AG10803 (cell line): ENCODE results near the gene ATP6V0A1.

Source experiments
- DNase-seq: peaks from one replicate; pipeline ENCODE4 v3.0.0; 2010; ENCODE audit warnings: low read depth
- H3K4me3 ChIP-seq: 2 replicates; pipeline ENCODE4 v1.5.1; 2011; ENCODE audit warnings: mild to moderate bottlenecking, low read length, control low read depth
- TF ChIP-seq, protein P1 (sequence below): conservative IDR thresholded peaks from 2 replicates; pipeline ENCODE4 v1.5.1; 2011; ENCODE audit warnings: mild to moderate bottlenecking, low read length, control low read depth, inconsistent platforms

The ATP6V0A1 gene

DNA sequence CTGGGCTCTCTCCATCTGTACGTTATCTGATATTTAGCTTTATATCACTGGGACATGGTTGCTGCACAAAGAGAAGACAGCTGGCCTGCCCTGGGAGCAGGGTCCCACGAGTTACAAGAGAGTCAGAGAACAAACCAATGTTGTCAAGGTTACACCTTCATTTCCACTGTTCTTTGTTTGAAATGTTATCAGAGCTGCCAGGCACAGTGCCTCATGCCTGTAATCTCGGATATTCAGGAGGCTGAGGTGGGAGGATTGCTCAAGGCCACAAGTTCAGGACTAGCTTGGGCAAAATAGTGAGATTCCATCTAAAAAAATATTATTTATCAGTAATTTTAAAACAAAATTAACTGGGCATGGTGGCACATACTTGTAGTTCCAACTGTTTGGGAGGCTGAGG, 34.6 kb downstream of the ATP6V0A1 start:
- TF ChIP-seq, protein P1, sequence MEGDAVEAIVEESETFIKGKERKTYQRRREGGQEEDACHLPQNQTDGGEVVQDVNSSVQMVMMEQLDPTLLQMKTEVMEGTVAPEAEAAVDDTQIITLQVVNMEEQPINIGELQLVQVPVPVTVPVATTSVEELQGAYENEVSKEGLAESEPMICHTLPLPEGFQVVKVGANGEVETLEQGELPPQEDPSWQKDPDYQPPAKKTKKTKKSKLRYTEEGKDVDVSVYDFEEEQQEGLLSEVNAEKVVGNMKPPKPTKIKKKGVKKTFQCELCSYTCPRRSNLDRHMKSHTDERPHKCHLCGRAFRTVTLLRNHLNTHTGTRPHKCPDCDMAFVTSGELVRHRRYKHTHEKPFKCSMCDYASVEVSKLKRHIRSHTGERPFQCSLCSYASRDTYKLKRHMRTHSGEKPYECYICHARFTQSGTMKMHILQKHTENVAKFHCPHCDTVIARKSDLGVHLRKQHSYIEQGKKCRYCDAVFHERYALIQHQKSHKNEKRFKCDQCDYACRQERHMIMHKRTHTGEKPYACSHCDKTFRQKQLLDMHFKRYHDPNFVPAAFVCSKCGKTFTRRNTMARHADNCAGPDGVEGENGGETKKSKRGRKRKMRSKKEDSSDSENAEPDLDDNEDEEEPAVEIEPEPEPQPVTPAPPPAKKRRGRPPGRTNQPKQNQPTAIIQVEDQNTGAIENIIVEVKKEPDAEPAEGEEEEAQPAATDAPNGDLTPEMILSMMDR = no peak
- no peak for DNase-seq
- no peak overlapping the region for H3K4me3 ChIP-seq

DNA sequence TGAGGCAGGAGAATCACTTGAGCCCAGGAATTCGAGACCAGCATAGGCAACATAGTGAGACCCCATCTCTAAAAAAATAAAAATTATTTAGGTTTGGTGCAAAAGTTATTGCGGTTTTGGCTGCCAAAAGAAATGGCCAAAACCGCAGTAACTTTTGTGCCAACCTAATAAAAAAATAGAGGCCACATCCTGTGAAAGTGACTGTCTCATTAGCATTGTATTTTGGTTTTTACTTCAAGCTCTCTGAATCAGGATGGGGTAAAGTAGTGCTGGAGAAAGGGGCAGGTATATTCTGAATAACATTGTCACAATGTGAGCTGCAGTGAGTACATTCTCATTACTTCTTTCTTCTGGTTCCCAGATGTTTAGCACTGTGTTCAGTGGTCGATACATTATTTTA, 36.0 kb downstream of the ATP6V0A1 start:
- peak; percentile 18 for DNase-seq
- TF ChIP-seq, protein P1 = no peak
- no peak overlapping the region for H3K4me3 ChIP-seq

DNA sequence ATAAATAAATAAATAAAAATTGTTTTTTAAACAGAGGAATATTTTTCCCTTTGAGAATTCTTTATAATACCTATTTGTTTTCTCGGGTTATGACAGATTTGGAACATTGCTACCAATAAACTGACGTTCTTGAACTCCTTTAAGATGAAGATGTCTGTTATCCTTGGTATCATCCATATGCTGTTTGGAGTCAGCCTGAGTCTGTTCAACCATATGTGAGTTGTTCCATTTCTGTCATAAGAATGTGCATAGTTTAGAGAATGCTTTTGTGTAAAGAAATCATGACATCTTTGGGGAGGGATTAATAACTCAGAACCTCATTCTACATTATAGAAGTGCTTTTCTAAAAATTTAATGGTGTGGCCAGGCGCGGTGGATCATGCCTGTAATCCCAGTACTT, 40.1 kb downstream of the ATP6V0A1 start:
- TF ChIP-seq, protein P1 = no peak
- H3K4me3 ChIP-seq = no peak overlapping the region
- no peak for DNase-seq

DNA sequence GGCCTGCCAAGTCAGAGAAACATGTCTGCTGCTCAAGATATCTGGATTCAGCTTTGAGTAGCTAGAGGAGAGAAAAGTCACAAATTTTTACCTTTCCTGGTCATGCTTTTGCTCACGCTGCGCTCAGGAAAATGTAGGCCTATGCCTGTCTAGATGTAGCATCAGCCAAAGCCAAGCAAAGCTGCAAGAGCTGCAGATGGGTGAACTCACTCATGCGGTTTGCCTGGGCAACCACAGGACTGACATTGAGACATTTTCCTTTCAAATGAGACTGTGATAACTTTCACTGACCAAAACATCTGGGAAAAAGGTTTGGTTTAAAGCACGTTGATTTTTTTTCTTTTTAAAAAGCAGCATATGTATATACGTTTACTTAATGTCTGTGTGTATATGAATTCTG, 43.4 kb downstream of the ATP6V0A1 start:
- no peak overlapping the region for H3K4me3 ChIP-seq
- TF ChIP-seq, protein P1 = no peak
- no peak for DNase-seq

DNA sequence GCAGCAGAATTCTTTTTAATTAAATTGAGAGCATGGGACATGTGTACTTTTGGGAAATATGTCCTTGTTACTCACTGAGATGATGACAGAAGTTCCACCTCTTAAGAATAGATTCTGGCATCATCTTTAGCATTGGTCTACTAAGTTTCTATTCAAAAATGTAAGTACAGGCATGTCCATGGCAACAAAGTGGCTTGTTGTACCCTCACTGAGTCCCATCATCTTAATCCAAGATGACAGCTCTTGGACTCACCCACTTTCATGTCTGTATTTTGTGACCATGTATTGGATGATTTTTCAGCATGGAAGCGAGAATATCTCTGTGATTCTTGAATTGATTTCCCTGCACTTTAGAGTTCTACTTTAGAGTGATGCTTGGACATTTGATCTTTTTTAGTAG, 44.2 kb downstream of the ATP6V0A1 start:
- no peak for DNase-seq
- H3K4me3 ChIP-seq = no peak overlapping the region
- TF ChIP-seq, protein P1 = no peak

DNA sequence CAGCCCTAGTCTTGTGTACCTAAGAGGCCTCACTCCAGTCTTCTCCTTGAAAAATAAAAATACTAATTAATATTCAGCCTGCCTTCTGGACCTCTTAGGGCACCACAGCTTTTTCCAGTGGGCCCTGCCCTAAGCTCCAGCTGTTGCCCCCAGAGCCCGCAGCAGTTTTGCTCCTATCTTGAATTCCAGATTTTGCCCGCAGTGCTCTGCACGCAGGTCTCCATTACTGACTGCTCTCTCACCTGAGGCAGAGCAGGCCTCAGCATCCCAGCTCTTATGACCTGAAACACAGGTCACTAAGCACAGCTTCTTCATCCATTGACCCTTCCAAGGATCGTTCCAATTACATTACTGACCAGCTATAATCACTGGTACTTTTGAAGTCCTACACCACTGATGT, 49.0 kb downstream of the ATP6V0A1 start:
- TF ChIP-seq, protein P1 = no peak
- DNase-seq = no peak
- H3K4me3 ChIP-seq = no peak overlapping the region

DNA sequence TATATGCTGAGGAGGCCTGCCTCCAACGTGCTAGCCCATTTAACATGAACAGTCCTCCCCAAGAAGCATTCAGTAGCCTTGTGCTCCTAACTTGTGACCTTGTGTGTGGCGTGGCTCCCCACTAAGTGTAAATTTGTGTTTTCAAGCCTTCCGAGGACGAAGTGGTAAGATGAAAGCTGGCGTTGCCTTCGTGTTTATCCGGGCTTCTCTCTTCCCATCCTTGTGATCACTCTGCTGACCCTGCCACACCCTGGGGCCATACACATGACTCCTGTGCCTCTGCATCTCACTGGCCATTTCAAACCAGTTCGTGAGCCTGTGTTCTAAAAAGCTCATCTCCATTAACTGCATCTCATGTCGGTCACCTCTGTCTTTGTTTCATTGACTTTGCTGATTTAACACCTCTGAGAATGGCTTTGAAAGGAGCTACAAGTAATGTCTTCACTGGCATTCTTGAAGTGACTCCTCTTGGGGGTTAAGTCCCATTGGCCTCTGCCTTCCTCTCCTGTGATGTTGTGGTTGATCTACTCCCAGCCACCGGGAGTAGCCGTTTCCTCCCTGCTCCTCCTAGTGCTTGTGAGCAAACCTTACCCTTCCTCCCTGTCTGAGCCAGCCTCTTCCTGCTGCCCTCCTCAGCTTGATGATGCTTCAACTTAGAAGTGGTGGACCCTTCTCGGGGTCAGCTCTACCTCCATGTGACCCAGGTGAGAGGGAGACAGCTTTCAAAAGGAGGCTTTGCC, 49.9 kb downstream of the ATP6V0A1 start:
- H3K4me3 ChIP-seq = no peak overlapping the region
- no peak for DNase-seq
- TF ChIP-seq, protein P1 = no peak
